Mesodermal cell (in vitro differentiated cells): ENCODE measurements around the gene GPD1.

Experiments used
- H3K27ac ChIP-seq: 2 replicates; pipeline ENCODE4 v1.7.0; 2013; ENCODE audit warnings: mild to moderate bottlenecking, low read depth, low read length, moderate library complexity; ENCODE audit not compliant: severe bottlenecking
- H3K36me3 ChIP-seq: 2 replicates; pipeline ENCODE4 v1.7.1; 2013; ENCODE audit warnings: mild to moderate bottlenecking, low read length, moderate library complexity; ENCODE audit not compliant: control insufficient read depth, insufficient read depth
- H3K4me1 ChIP-seq: one replicate; pipeline ENCODE4 v1.7.1; 2013; ENCODE audit warnings: mild to moderate bottlenecking, low read length; ENCODE audit not compliant: insufficient read depth, control insufficient read depth, poor library complexity, severe bottlenecking
- H3K4me3 ChIP-seq: 2 replicates; pipeline ENCODE4 v1.7.0; 2013; ENCODE audit warnings: low read length, control low read depth, mild to moderate bottlenecking; ENCODE audit not compliant: insufficient read depth, poor library complexity, severe bottlenecking; ENCODE audit errors: extremely low read depth
- H3K9me3 ChIP-seq: 2 replicates; pipeline ENCODE4 v1.7.1; 2013; ENCODE audit warnings: mild to moderate bottlenecking, low read length, moderate library complexity; ENCODE audit not compliant: control insufficient read depth
- WGBS, 2 experiments: methylation state at CpG; one replicate each; pipeline ENCODE4 v1.1.5; 2013; ENCODE audit warnings: missing lambda C conversion rate in 2 of 2; ENCODE audit not compliant: insufficient coverage in 2 of 2; 5-methylcytosine and 5-hydroxymethylcytosine counted together

GPD1 gene

GRCh38 chr12:50157259-50157658 is 53.5 kb downstream of the GPD1 start:
- WGBS, 2 experiments: 100% methylated on average over 1 of the region's 2 CpGs; no CpG with 5 or more reads in 1 of the 2 experiments
- no peak overlapping the region for H3K4me3 ChIP-seq
- no peaks in the 10 kb centered on the region for H3K4me1 ChIP-seq
- peaks cover 6% of the 10 kb centered on the region for H3K9me3 ChIP-seq
- H3K36me3 ChIP-seq: peaks cover 60% of the 10 kb centered on the region
- H3K27ac ChIP-seq: no peak overlapping the region

- Histone ChIP-seq H3K4me3 (no peak overlapping the region), H3K27ac (no peak overlapping the region)
These were observed 56.8 kb downstream of the GPD1 start for GRCh38 chr12:50160643-50161042.

More at GRCh38 chr12:50160643-50161042, 56.8 kb downstream of the GPD1 start:
- Histone ChIP-seq H3K36me3 (peaks cover 51% of the 10 kb centered on the region), H3K9me3 (peaks cover 6% of the 10 kb centered on the region), H3K4me1 (peaks cover 4% of the 10 kb centered on the region)
